ENCODE results near the gene ERC1.

Gene ERC1

GRCh38 chr12:1531153-1531653 lies 540.2 kb downstream of the ERC1 start:
- Histone ChIP-seq H4K20me1 (ENCODE audit: insufficient read depth, low read length) (no peaks in the 10 kb centered on the region), H3K27ac (ENCODE audit: low read length) (peak overlapping the region; percentile 94), H3K9me2 (replicated peaks; ENCODE audit: insufficient read depth, low read length) (no peaks in the 10 kb centered on the region), H3K36me3 (replicated peaks; ENCODE audit: insufficient read depth, low read length) (no peaks in the 10 kb centered on the region), H3K4me2 (ENCODE audit: low read depth, low read length) (peak overlapping the region; percentile 97; the same call in 1 of the 2 replicates), H3K79me2 (ENCODE audit: low read length) (peaks cover 84% of the 10 kb centered on the region), H2AFZ (ENCODE audit: low read length) (no peak overlapping the region), H3K9ac (ENCODE audit: low read length) (peak overlapping the region; percentile 83), H3K4me1 (ENCODE audit: low read length) (peaks cover 20% of the 10 kb centered on the region), H3K27me3 (replicated peaks; ENCODE audit: insufficient read depth, low read length) (no peaks in the 10 kb centered on the region), H3K4me3 (ENCODE audit: low read length) (peak overlapping the region; percentile 88), H3F3A (ENCODE audit: insufficient read depth, low read length) (peaks cover 45% of the 10 kb centered on the region), H3K9me3 (replicated peaks; ENCODE audit: insufficient read depth, low read length) (no peaks in the 10 kb centered on the region)
- DNase-seq: no peak
- TF ChIP-seq CTCF (IDR thresholded peaks at IDR 0.05; ENCODE audit: low read length): no peak
- no peak for TF ChIP-seq EZH2 (optimal IDR thresholded peaks at IDR 0.05; ENCODE audit: low read depth, low read length)
- no peak for TF ChIP-seq EZH2phosphoT487 (IDR thresholded peaks at IDR 0.05; ENCODE audit: low read length)

- H3K36me3 ChIP-seq (replicated peaks; ENCODE audit: insufficient read depth, low read length): no peaks in the 10 kb centered on the region
- H3K4me1 ChIP-seq (ENCODE audit: low read length): peaks cover 25% of the 10 kb centered on the region
- peak overlapping the region; percentile 88 for H3K4me3 ChIP-seq (ENCODE audit: low read length)
- H3K27me3 ChIP-seq (replicated peaks; ENCODE audit: insufficient read depth, low read length): no peaks in the 10 kb centered on the region
- H3K27ac ChIP-seq (ENCODE audit: low read length): peak overlapping the region; percentile 94
- no peaks in the 10 kb centered on the region for H3K9me3 ChIP-seq (replicated peaks; ENCODE audit: insufficient read depth, low read length)
- peak; percentile 83 for DNase-seq
- H3K9me2 ChIP-seq (replicated peaks; ENCODE audit: insufficient read depth, low read length): no peaks in the 10 kb centered on the region
- no peaks in the 10 kb centered on the region for H4K20me1 ChIP-seq (ENCODE audit: insufficient read depth, low read length)
- peaks cover 45% of the 10 kb centered on the region for H3F3A ChIP-seq (ENCODE audit: insufficient read depth, low read length)
- TF ChIP-seq CTCF (IDR thresholded peaks at IDR 0.05; ENCODE audit: low read length) (no peak), EZH2phosphoT487 (IDR thresholded peaks at IDR 0.05; ENCODE audit: low read length) (no peak), EZH2 (optimal IDR thresholded peaks at IDR 0.05; ENCODE audit: low read depth, low read length) (no peak)
- H2AFZ ChIP-seq (ENCODE audit: low read length): no peak overlapping the region
- H3K4me2 ChIP-seq (ENCODE audit: low read depth, low read length): peak overlapping the region; percentile 97
- H3K79me2 ChIP-seq (ENCODE audit: low read length): peaks cover 87% of the 10 kb centered on the region
- H3K9ac ChIP-seq (ENCODE audit: low read length): peak overlapping the region; percentile 83
Measured at GRCh38 chr12:1531654-1532374, 540.8 kb downstream of the ERC1 start.

- H3K9me2 ChIP-seq (replicated peaks; ENCODE audit: insufficient read depth, low read length): no peaks in the 10 kb centered on the region
- peak; percentile 28 for DNase-seq
- H3K9ac ChIP-seq (ENCODE audit: low read length): peak overlapping the region; percentile 83
- H4K20me1 ChIP-seq (ENCODE audit: insufficient read depth, low read length): peaks cover under 1% of the 10 kb centered on the region; the same call in 1 of the 2 replicates
- peaks cover 27% of the 10 kb centered on the region for H3K4me1 ChIP-seq (ENCODE audit: low read length)
- H2AFZ ChIP-seq (ENCODE audit: low read length): no peak overlapping the region
- peak overlapping the region; percentile 88 for H3K4me3 ChIP-seq (ENCODE audit: low read length)
- H3K27me3 ChIP-seq (replicated peaks; ENCODE audit: insufficient read depth, low read length): no peaks in the 10 kb centered on the region
- peak overlapping the region; percentile 94 for H3K27ac ChIP-seq (ENCODE audit: low read length)
- H3K4me2 ChIP-seq (ENCODE audit: low read depth, low read length): peak overlapping the region; percentile 97
- H3K9me3 ChIP-seq (replicated peaks; ENCODE audit: insufficient read depth, low read length): no peaks in the 10 kb centered on the region
- H3K36me3 ChIP-seq (replicated peaks; ENCODE audit: insufficient read depth, low read length): no peaks in the 10 kb centered on the region
- TF ChIP-seq CTCF (IDR thresholded peaks at IDR 0.05; ENCODE audit: low read length): no peak
- no peak for TF ChIP-seq EZH2 (optimal IDR thresholded peaks at IDR 0.05; ENCODE audit: low read depth, low read length)
- TF ChIP-seq EZH2phosphoT487 (IDR thresholded peaks at IDR 0.05; ENCODE audit: low read length): no peak
- H3K79me2 ChIP-seq (ENCODE audit: low read length): peaks cover 91% of the 10 kb centered on the region
- H3F3A ChIP-seq (ENCODE audit: insufficient read depth, low read length): peaks cover 45% of the 10 kb centered on the region
Measured at GRCh38 chr12:1532375-1533165, 541.5 kb downstream of the ERC1 start.

Measured in MM.1S (cell line).